SU-DHL-6 (cell line): Measurements from ENCODE around the gene SERPINA10.

Experiments used
- H2AFZ ChIP-seq: fragments of 200-600 bp; sonication (generic); 2 replicates; pipeline ENCODE4 v1.6.1; 2014; ENCODE audit warnings: low read depth, mild to moderate bottlenecking, moderate library complexity, mixed read lengths, antibody characterized with exemption, low read length; ENCODE audit not compliant: severe bottlenecking
- H3F3A ChIP-seq: fragments of 200-600 bp; shearing (Covaris generic); 2 replicates; pipeline ENCODE4 v1.6.0; 2016; ENCODE audit warnings: antibody characterized with exemption, mild to moderate bottlenecking; ENCODE audit not compliant: insufficient read depth
- H3K27ac ChIP-seq: fragments of 200-600 bp; sonication (generic); 2 replicates; pipeline ENCODE4 v1.5.1; 2016; ENCODE audit warnings: low read depth, mild to moderate bottlenecking, low read length, moderate library complexity, mixed read lengths
- H3K27me3 ChIP-seq: fragments of 200-600 bp; sonication (generic), shearing (Covaris generic); 2 replicates; pipeline ENCODE4 v1.6.0; 2014; ENCODE audit warnings: mild to moderate bottlenecking, low read length
- H3K36me3 ChIP-seq: fragments of 200-600 bp; sonication (generic); 2 replicates; pipeline ENCODE4 v1.6.1; 2014; ENCODE audit warnings: mild to moderate bottlenecking, low read length, mixed read lengths
- H3K4me2 ChIP-seq: fragments of 300-600, 200-600 bp; shearing (Covaris generic), sonication (generic); 2 replicates; pipeline ENCODE4 v1.6.0; 2014; ENCODE audit warnings: low read length, low read depth, mild to moderate bottlenecking; ENCODE audit not compliant: poor library complexity, severe bottlenecking
- H3K4me3 ChIP-seq: fragments of 200-600 bp; sonication (generic); 2 replicates; pipeline ENCODE4 v1.5.1; 2014; ENCODE audit warnings: antibody characterized with exemption, low read length, mild to moderate bottlenecking, mixed read lengths; ENCODE audit not compliant: insufficient read depth, poor library complexity, severe bottlenecking
- H3K79me2 ChIP-seq: fragments of 200-600 bp; sonication (generic); 2 replicates; pipeline ENCODE4 v1.6.1; 2014; ENCODE audit warnings: mild to moderate bottlenecking, low read length, moderate library complexity; ENCODE audit not compliant: insufficient read depth
- H3K9ac ChIP-seq: fragments of 200-600 bp; sonication (generic); 2 replicates; pipeline ENCODE4 v1.7.0; 2014; ENCODE audit warnings: mild to moderate bottlenecking, low read length
- H3K9me2 ChIP-seq: fragments of 200-600 bp; sonication (generic); replicated peaks from 2 replicates; pipeline ENCODE4 v1.6.1; 2014; ENCODE audit warnings: low read length; ENCODE audit not compliant: insufficient read depth
- H3K9me3 ChIP-seq: fragments of 200-600 bp; sonication (generic); 2 replicates; pipeline ENCODE4 v1.6.1; 2014; ENCODE audit warnings: low read length, mixed read lengths; ENCODE audit not compliant: insufficient read depth
- H4K20me1 ChIP-seq: fragments of 200-600 bp; sonication (generic); 2 replicates; pipeline ENCODE4 v1.6.1; 2014; ENCODE audit warnings: low read depth, mild to moderate bottlenecking, antibody characterized with exemption, low read length, moderate library complexity, mixed read lengths
- EZH2phosphoT487 ChIP-seq: fragments of 200-600 bp; sonication (generic), shearing (Covaris generic); conservative IDR thresholded peaks from 2 replicates; pipeline ENCODE4 v1.6.1; 2018; ENCODE audit warnings: mild to moderate bottlenecking, antibody characterized with exemption, low read length, moderate library complexity, mixed read lengths
- TF ChIP-seq, protein P1 (sequence below): fragments of 200-600 bp; sonication (generic); IDR thresholded peaks from one replicate; pipeline ENCODE4 v1.5.1; 2017; ENCODE audit warnings: antibody characterized with exemption, mild to moderate bottlenecking, low read length, moderate library complexity; ENCODE audit not compliant: insufficient read depth, poor library complexity, severe bottlenecking

SERPINA10 gene

DNA sequence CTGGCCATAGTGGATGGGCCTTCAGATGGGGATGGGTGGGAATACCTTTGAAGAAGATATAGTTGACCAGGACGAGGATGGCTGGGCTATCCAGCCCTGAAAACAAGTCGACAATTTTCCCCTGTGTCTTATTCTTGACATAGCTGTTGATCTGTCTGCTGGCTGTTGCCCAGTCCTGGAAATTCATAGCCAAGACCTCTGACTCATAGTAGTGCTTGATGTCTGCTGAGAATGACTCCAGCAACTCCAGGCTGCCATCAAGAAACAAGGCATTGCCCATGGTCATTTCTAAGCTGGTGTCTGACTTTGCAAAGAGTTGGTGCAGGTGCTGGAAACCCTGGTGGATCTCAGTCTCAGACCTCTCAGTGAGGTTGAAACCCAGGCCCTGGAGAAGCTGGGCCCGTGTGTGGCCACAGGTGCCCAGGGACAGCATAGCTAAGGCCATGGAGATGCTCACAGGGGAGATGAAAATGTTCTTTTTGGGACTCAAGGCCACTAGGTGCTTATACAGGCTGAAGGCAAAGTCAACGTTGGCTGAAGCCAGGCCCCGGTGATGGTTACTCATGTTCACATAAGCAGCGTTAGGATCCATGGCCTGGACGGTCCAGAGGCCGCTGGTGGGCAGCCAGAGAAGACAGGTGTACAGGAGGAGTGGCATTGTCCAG lies 21.1 kb upstream of the SERPINA10 start:
- no peak overlapping the region for H3K4me3 ChIP-seq
- H3K27ac ChIP-seq = no peak overlapping the region
- H3K79me2 ChIP-seq = no peaks in the 10 kb centered on the region
- H3K4me2 ChIP-seq = no peak overlapping the region
- no peaks in the 10 kb centered on the region for H4K20me1 ChIP-seq
- H3F3A ChIP-seq = no peaks in the 10 kb centered on the region
- H3K36me3 ChIP-seq = no peaks in the 10 kb centered on the region; the same call in 1 of the 2 replicates
- H3K27me3 ChIP-seq = no peaks in the 10 kb centered on the region
- H3K9ac ChIP-seq = no peak overlapping the region
- H2AFZ ChIP-seq = no peak overlapping the region
- no peaks in the 10 kb centered on the region for H3K9me3 ChIP-seq
- TF ChIP-seq, protein P1, sequence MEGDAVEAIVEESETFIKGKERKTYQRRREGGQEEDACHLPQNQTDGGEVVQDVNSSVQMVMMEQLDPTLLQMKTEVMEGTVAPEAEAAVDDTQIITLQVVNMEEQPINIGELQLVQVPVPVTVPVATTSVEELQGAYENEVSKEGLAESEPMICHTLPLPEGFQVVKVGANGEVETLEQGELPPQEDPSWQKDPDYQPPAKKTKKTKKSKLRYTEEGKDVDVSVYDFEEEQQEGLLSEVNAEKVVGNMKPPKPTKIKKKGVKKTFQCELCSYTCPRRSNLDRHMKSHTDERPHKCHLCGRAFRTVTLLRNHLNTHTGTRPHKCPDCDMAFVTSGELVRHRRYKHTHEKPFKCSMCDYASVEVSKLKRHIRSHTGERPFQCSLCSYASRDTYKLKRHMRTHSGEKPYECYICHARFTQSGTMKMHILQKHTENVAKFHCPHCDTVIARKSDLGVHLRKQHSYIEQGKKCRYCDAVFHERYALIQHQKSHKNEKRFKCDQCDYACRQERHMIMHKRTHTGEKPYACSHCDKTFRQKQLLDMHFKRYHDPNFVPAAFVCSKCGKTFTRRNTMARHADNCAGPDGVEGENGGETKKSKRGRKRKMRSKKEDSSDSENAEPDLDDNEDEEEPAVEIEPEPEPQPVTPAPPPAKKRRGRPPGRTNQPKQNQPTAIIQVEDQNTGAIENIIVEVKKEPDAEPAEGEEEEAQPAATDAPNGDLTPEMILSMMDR = no peak
- TF ChIP-seq EZH2phosphoT487 = no peak
- no peaks in the 10 kb centered on the region for H3K9me2 ChIP-seq

DNA sequence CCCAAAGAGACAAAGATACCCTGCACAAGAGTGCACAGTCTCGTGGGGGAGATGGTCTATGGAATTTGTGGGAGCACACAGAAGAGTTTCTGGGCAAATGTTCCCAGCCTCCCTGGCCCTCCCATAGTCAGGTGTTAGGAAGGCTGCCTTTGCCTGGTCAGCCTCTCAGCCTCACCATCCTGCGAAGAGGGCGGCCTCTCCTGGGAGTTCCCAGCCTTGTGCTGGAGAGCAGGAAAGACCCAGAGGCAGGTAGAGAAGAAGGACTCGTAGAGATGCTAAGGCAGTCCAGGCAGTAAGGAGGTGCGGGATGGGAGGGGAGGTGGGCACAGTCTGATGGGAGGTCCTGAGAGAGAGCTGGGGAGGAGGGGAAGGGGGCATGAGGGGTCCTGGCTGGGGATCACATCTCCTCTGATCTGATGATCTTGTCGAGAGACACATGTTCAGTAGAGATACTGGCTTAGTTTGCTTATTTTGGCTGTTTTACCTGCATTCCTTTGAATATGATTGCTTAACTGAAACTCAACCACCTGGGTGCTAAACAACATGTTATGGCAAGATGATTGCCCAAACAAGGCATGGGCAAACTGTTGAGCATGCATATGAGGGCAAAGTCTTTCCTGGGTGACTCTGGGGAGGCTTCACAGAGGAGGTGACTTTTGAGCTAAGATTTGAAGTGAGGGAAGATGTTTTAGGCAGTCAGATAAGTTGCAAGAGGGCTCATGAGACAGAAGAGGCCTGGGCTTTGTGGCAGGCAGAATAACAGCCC lies 19.6 kb upstream of the SERPINA10 start:
- no peaks in the 10 kb centered on the region for H3F3A ChIP-seq
- no peaks in the 10 kb centered on the region for H4K20me1 ChIP-seq
- no peaks in the 10 kb centered on the region; the same call in 1 of the 2 replicates for H3K36me3 ChIP-seq
- no peak overlapping the region for H2AFZ ChIP-seq
- H3K4me2 ChIP-seq = no peak overlapping the region
- no peaks in the 10 kb centered on the region for H3K9me3 ChIP-seq
- H3K27ac ChIP-seq = no peak overlapping the region
- TF ChIP-seq EZH2phosphoT487 = no peak
- TF ChIP-seq, protein P1 = no peak
- no peaks in the 10 kb centered on the region for H3K79me2 ChIP-seq
- H3K4me3 ChIP-seq = no peak overlapping the region
- H3K9ac ChIP-seq = no peak overlapping the region
- no peaks in the 10 kb centered on the region for H3K27me3 ChIP-seq
- H3K9me2 ChIP-seq = no peaks in the 10 kb centered on the region

DNA sequence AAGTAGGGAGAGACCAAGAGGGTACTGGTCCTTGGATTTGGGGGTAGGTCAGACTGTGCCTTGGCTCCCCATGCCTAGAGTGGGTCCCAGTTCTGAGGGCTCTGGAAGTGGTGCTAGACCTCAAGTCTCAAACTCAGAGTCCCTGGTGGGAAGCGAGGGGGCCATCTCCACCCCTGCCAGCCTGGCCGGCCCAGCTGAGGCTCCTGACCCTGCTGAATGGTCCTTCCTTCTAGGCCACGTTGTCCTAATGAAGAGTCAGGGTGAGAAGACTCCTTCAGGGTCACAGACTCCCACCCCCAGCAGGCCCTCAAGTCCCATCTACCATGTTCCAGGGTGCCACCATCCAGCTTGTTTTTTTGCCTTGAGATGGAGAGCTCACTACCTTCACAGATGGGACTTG lies 17.2 kb upstream of the SERPINA10 start:
- Histone ChIP-seq H3K79me2 (no peaks in the 10 kb centered on the region), H3K4me2 (no peak overlapping the region), H3K9me3 (no peaks in the 10 kb centered on the region), H4K20me1 (no peaks in the 10 kb centered on the region), H2AFZ (no peak overlapping the region), H3K27ac (no peak overlapping the region), H3K36me3 (no peaks in the 10 kb centered on the region), H3K27me3 (no peaks in the 10 kb centered on the region), H3K4me3 (no peak overlapping the region), H3K9me2 (no peaks in the 10 kb centered on the region), H3F3A (no peaks in the 10 kb centered on the region), H3K9ac (no peak overlapping the region)
- TF ChIP-seq, protein P1 = no peak
